Loucy (cell line): Measurements from ENCODE around the gene SNX4.
"Not testable (repeated sequence)": the region's sequence is repeated elsewhere in the genome, so short reads cannot be mapped to it uniquely, and the experiment has no call there.

Source experiments
- H2AFZ ChIP-seq: fragments of 200-600 bp; sonication (generic); 2 replicates; pipeline ENCODE4 v1.6.0; 2016; ENCODE audit warnings: antibody characterized with exemption, mild to moderate bottlenecking, low read length, moderate library complexity
- H3F3A ChIP-seq: fragments of 200-600 bp; 2 replicates; pipeline ENCODE4 v1.6.0; 2016; ENCODE audit warnings: antibody characterized with exemption, low read depth, mild to moderate bottlenecking
- H3K27me3 ChIP-seq: fragments of 200-600 bp; sonication (generic); 2 replicates; pipeline ENCODE4 v1.6.1; 2014; ENCODE audit warnings: low read length, mild to moderate bottlenecking; ENCODE audit not compliant: insufficient read depth, poor library complexity, severe bottlenecking
- H3K36me3 ChIP-seq: fragments of 200-600 bp; sonication (generic); 2 replicates; pipeline ENCODE4 v1.6.1; 2016; ENCODE audit warnings: low read length; ENCODE audit not compliant: insufficient read depth
- H3K4me1 ChIP-seq: fragments of 200-600 bp; sonication (generic); 2 replicates; pipeline ENCODE4 v1.5.1; 2014; ENCODE audit warnings: low read length, mild to moderate bottlenecking; ENCODE audit not compliant: insufficient read depth, poor library complexity, severe bottlenecking
- H3K4me2 ChIP-seq: fragments of 200-600 bp; sonication (generic); 2 replicates; pipeline ENCODE4 v1.6.0; 2014; ENCODE audit warnings: antibody characterized with exemption, low read length, low read depth, mild to moderate bottlenecking; ENCODE audit not compliant: poor library complexity, severe bottlenecking
- H3K4me3 ChIP-seq: fragments of 200-600 bp; sonication (generic); 2 replicates; pipeline ENCODE4 v1.5.1; 2014; ENCODE audit warnings: low read length, mild to moderate bottlenecking, mixed read lengths; ENCODE audit not compliant: poor library complexity, severe bottlenecking
- H3K79me2 ChIP-seq: fragments of 200-600 bp; sonication (generic); 2 replicates; pipeline ENCODE4 v1.6.1; 2014; ENCODE audit warnings: low read length; ENCODE audit not compliant: insufficient read depth
- H3K9ac ChIP-seq: fragments of 200-600 bp; sonication (generic); 2 replicates; pipeline ENCODE4 v1.6.0; 2014; ENCODE audit warnings: mild to moderate bottlenecking, low read depth, low read length, moderate library complexity; ENCODE audit not compliant: poor library complexity, severe bottlenecking
- H3K9me2 ChIP-seq: fragments of 200-600 bp; sonication (generic); replicated peaks from 2 replicates; pipeline ENCODE4 v1.6.1; 2016; ENCODE audit warnings: low read depth, low read length, mixed read lengths
- H3K9me3 ChIP-seq: fragments of 200-600 bp; sonication (generic); 2 replicates; pipeline ENCODE4 v1.6.1; 2014; ENCODE audit warnings: mild to moderate bottlenecking, antibody characterized with exemption, low read length, low read depth; ENCODE audit not compliant: insufficient read depth
- H4K20me1 ChIP-seq: fragments of 200-600 bp; sonication (generic); 2 replicates; pipeline ENCODE4 v1.6.0; 2014; ENCODE audit warnings: antibody characterized with exemption, low read length, mild to moderate bottlenecking; ENCODE audit not compliant: insufficient read depth, poor library complexity, severe bottlenecking
- EZH2phosphoT487 ChIP-seq: fragments of 200-600 bp; IDR thresholded peaks from 2 replicates; pipeline ENCODE4 v1.6.1; 2018; ENCODE audit warnings: antibody characterized with exemption, mild to moderate bottlenecking, moderate library complexity, borderline replicate concordance
- TF ChIP-seq, protein P1 (sequence below): fragments of 200-600 bp; sonication (generic); conservative IDR thresholded peaks from 2 replicates; pipeline ENCODE4 v1.5.1; 2014; ENCODE audit warnings: mild to moderate bottlenecking, antibody characterized with exemption, low read length

SNX4 gene

GRCh38 chr3:125528920-125529319 is 8.9 kb upstream of the SNX4 start:
- Histone ChIP-seq H3K9me3 (no peaks in the 10 kb centered on the region), H3K4me3 (no peak overlapping the region), H3K27me3 (no peaks in the 10 kb centered on the region), H4K20me1 (no peaks in the 10 kb centered on the region), H2AFZ (no peak overlapping the region), H3K36me3 (peaks cover 34% of the 10 kb centered on the region; the same call in 1 of the 2 replicates), H3K4me1 (no peaks in the 10 kb centered on the region), H3K4me2 (no peak overlapping the region), H3F3A (no peaks in the 10 kb centered on the region), H3K9ac (no peak overlapping the region), H3K79me2 (no peaks in the 10 kb centered on the region), H3K9me2 (no peaks in the 10 kb centered on the region)
- TF ChIP-seq, protein P1, sequence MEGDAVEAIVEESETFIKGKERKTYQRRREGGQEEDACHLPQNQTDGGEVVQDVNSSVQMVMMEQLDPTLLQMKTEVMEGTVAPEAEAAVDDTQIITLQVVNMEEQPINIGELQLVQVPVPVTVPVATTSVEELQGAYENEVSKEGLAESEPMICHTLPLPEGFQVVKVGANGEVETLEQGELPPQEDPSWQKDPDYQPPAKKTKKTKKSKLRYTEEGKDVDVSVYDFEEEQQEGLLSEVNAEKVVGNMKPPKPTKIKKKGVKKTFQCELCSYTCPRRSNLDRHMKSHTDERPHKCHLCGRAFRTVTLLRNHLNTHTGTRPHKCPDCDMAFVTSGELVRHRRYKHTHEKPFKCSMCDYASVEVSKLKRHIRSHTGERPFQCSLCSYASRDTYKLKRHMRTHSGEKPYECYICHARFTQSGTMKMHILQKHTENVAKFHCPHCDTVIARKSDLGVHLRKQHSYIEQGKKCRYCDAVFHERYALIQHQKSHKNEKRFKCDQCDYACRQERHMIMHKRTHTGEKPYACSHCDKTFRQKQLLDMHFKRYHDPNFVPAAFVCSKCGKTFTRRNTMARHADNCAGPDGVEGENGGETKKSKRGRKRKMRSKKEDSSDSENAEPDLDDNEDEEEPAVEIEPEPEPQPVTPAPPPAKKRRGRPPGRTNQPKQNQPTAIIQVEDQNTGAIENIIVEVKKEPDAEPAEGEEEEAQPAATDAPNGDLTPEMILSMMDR = no peak
- TF ChIP-seq EZH2phosphoT487 = no peak

DNA sequence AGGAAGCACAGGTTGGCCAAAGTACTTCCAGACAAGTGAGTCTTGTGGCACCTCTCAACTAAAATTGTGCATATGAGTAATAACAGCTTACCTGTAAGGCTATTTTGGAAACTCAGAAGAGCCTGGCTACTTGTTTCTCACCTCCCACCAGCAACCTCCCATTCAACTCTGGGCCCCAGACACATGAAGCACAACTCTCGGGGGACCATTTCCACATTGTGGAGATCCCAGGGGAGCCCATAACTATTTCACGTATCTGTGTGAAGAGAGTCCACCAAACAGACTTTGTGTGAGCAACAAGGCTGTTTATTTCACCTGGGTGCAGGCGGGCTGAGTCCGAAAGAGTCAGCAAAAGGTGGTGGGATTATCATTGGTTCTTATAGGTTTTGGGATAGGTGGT is 5.2 kb upstream of the SNX4 start:
- no peak for TF ChIP-seq EZH2phosphoT487
- TF ChIP-seq, protein P1 = no peak
- Histone ChIP-seq H3K4me1 (no peaks in the 10 kb centered on the region), H3K4me3 (no peak overlapping the region), H3F3A (no peaks in the 10 kb centered on the region), H3K36me3 (peaks cover 16% of the 10 kb centered on the region; the same call in 1 of the 2 replicates), H3K9me3 (no peaks in the 10 kb centered on the region), H3K9me2 (no peaks in the 10 kb centered on the region), H3K4me2 (no peak overlapping the region), H2AFZ (no peak overlapping the region), H3K9ac (no peak overlapping the region), H4K20me1 (no peaks in the 10 kb centered on the region), H3K79me2 (peaks cover 4% of the 10 kb centered on the region; the same call in 1 of the 2 replicates), H3K27me3 (no peaks in the 10 kb centered on the region)

- H3K9me2 ChIP-seq, H3K9me3 ChIP-seq, H3K36me3 ChIP-seq, H3F3A ChIP-seq, H3K27me3 ChIP-seq: not testable (repeated sequence)
- Histone ChIP-seq H3K4me1 (peaks cover 20% of the 10 kb centered on the region), H3K9ac (peak overlapping the region; percentile 88), H3K79me2 (peaks cover 50% of the 10 kb centered on the region), H3K4me3 (peak overlapping the region; percentile 84), H3K4me2 (peak overlapping the region; percentile 71), H2AFZ (peak overlapping the region; percentile 87), H4K20me1 (peaks cover 25% of the 10 kb centered on the region)
These were observed 539 bp upstream of the SNX4 start for GRCh38 chr3:125520563-125520919.

GRCh38 chr3:125515421-125515820 is 4.6 kb downstream of the SNX4 start:
- H3K27me3 ChIP-seq = no peaks in the 10 kb centered on the region
- no peak overlapping the region for H2AFZ ChIP-seq
- H4K20me1 ChIP-seq = peaks cover 46% of the 10 kb centered on the region
- TF ChIP-seq, protein P1 = no peak
- no peak for TF ChIP-seq EZH2phosphoT487
- H3K4me3 ChIP-seq = no peak overlapping the region
- H3K9me2 ChIP-seq = no peaks in the 10 kb centered on the region
- peaks cover 92% of the 10 kb centered on the region for H3K79me2 ChIP-seq
- H3K9ac ChIP-seq = no peak overlapping the region
- H3K4me2 ChIP-seq = peak overlapping the region; percentile 71
- peaks cover 39% of the 10 kb centered on the region for H3K4me1 ChIP-seq
- H3K36me3 ChIP-seq = no peaks in the 10 kb centered on the region
- no peaks in the 10 kb centered on the region for H3K9me3 ChIP-seq
- H3F3A ChIP-seq = peaks cover 3% of the 10 kb centered on the region; the same call in 1 of the 2 replicates
